Lower lobe of right lung (tissue), 2 donors: Measurements from ENCODE around the gene GPR107. TPM values are rescaled to one million over a fixed set of nuclear protein-coding genes. Genes with fewer than 3 reads are reported as not detected.

Experiments
- ATAC-seq, 2 donors: fragments of 200-7000 bp; cut with Tn5 transposase; one replicate each; pipeline ENCODE4 v1.9.1; 2020 to 2022; ENCODE audit warnings: mild to moderate bottlenecking in 2 of 2, moderate library complexity in 2 of 2
- DNase-seq: peaks from one replicate; pipeline ENCODE4 v3.0.0-alpha.2; 2020
- H3K27ac ChIP-seq: fragments of 200-600 bp; one replicate; pipeline ENCODE4 v1.8.0; 2022
- H3K27me3 ChIP-seq: fragments of 200-600 bp; one replicate; pipeline ENCODE4 v1.8.0; 2022; ENCODE audit warnings: low read depth
- H3K36me3 ChIP-seq: fragments of 200-600 bp; one replicate; pipeline ENCODE4 v1.8.0; 2022; ENCODE audit warnings: mild to moderate bottlenecking
- H3K4me1 ChIP-seq: fragments of 200-600 bp; one replicate; pipeline ENCODE4 v1.8.0; 2022
- H3K4me3 ChIP-seq: fragments of 200-600 bp; one replicate; pipeline ENCODE4 v1.8.0; 2022; ENCODE audit warnings: mild to moderate bottlenecking
- H3K9me3 ChIP-seq: fragments of 200-600 bp; one replicate; pipeline ENCODE4 v1.8.0; 2022
- CTCF ChIP-seq: fragments of 200-600 bp; IDR thresholded peaks from one replicate; pipeline ENCODE4 v1.8.0; 2022; ENCODE audit warnings: antibody characterized with exemption, mild to moderate bottlenecking
- intact Hi-C: fragments of 100-400 bp; cut with DNase I; formaldehyde crosslinking; loops from one replicate; pipeline ENCODE4 v1.11.0; 2022
- total RNA-seq: library from RNA; stranded (reverse); fragmentation: NEBNext Ultra II Directional; extraction: Animal tissue kit (Norgen Biotek cat#: 25700); gene quantifications from one replicate; pipeline ENCODE4 v1.2.1, GENCODE V29; 2021
- donor health status: DM: no; HTN: yes; CAD: no; lungs with severe emphysema.

GPR107 gene
- total RNA-seq, 1 donor from 2014 or later: 43.0 TPM

GRCh38 chr9:130026583-130027340 is 26.9 kb upstream of the GPR107 start:
- H3K4me3 ChIP-seq: no peak overlapping the region
- no peaks in the 10 kb centered on the region for H3K9me3 ChIP-seq
- DNase-seq: no peak
- no peak overlapping the region for H3K27ac ChIP-seq
- no peak for TF ChIP-seq CTCF
- ATAC-seq: peak in 1 of 2 donors; percentile 9
- peaks cover 35% of the 10 kb centered on the region for H3K4me1 ChIP-seq
- no peaks in the 10 kb centered on the region for H3K27me3 ChIP-seq
- intact Hi-C loops: no loop called here
- H3K36me3 ChIP-seq: no peaks in the 10 kb centered on the region

DNA sequence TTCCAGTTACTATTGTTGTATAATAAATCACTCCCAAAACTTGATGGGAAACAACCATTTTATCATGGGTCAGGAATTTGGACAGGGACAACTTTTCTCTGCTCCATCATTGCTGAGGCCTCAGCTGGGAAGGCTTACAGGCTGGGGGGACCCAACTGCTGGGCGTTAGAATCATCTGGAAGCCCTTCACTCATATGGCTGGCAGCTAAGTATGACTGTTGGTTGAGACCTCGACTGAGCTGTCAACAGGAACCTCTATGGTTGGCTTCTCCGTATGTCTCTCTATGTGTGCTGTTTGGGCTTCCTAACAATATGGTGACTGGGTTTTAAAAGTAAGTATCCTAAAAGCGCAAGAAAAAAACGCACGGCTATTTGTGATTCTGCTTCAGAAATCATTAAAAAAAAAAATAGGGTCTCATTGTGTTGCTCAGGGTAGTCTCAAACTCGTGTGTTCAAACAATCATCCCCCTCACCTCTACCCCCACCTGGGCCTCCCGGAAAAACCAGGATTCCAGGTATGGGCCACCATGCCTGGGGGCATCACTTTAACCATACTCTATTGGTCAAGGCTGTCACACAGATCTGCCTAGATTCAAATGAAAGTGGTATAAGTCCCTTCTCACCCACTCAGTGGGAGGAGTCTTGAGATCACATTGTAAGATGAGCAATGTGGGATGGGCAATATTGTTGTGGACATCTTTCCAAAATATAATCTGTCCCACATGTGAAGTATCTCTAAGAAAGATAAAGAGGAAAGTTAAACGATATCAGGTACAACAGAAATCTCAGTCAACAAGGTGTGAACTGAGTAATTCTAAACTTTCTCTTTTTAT is 26.0 kb upstream of the GPR107 start:
- ATAC-seq (no peak), DNase-seq (no peak)
- H3K27me3 ChIP-seq: no peaks in the 10 kb centered on the region
- TF ChIP-seq CTCF: no peak
- no peak overlapping the region for H3K27ac ChIP-seq
- H3K9me3 ChIP-seq: no peaks in the 10 kb centered on the region
- H3K4me1 ChIP-seq: peaks cover 40% of the 10 kb centered on the region
- H3K36me3 ChIP-seq: no peaks in the 10 kb centered on the region
- intact Hi-C loops: no loop called here
- H3K4me3 ChIP-seq: no peak overlapping the region

DNA sequence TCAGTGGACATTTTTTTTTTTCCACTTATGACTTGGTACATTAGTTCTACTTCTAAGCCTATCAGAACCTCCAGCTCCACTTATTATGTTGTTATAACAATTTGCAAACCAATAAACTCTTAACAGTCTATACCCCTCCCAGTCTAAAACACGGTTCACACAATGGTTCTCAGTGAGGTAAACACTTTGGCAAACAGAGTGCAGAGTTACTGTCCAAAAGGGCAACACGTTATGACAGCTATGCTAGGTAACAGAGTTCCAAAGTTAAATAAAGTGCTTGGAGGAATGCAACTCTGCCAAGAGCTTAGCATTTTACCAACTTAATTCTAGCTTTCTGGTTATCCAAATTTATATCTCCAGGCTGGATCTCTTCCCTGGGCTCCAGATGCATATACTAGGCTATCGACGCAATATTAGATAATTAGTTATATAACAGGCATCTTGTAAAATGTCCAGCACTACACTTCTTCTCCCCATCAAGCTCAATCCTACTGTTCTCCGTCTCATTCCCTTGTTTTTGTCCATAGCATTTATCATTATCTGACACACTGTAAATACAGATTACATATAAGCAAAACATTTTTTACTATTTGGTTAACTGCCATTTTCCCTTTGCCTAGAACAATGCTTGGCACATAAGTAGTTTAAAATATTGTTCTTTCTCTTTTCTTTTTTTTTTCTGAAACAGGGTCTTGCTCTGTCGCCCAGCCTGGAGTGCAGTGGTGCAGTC is 25.0 kb upstream of the GPR107 start:
- no peaks in the 10 kb centered on the region for H3K9me3 ChIP-seq
- DNase-seq (no peak), ATAC-seq (no peak)
- no peaks in the 10 kb centered on the region for H3K36me3 ChIP-seq
- intact Hi-C loops: no loop called here
- no peak overlapping the region for H3K27ac ChIP-seq
- peaks cover 38% of the 10 kb centered on the region for H3K4me1 ChIP-seq
- no peaks in the 10 kb centered on the region for H3K27me3 ChIP-seq
- no peak for TF ChIP-seq CTCF
- no peak overlapping the region for H3K4me3 ChIP-seq

DNA sequence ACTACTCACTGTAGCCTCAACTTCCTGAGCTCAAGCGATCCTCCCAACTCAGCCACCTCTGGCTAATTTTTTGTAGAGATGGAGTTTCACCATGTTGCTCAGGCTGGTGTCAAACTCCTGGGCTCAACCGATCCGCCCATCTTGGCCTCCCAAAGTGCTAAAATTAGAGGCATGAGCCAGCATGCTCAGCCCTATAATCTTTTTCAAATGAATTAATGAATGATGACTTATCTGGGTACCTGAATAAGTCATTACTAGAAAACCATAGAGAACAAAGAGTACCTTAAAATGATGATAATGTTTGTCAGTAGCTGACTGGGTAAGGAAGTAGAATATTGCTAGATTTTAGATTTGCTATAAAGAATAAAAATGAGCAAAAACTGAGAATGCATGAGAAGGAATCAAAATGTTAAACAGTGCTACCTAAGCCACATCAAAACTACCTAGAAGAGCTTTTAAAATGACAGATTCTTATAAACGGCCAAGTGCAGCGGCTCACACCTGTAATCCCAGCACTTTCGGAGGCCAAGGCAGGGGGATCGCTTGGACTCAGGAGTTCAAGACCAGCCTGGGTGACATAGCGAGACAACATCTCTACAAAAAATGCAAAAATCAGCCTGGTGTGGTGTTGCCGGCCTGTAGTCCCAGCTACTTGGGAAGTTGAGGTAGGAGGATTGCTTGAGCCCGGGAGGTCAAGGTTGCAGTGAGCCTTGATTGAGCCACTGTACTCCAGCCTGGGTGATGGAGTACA is 24.3 kb upstream of the GPR107 start:
- intact Hi-C loops: no loop called here
- peaks cover 38% of the 10 kb centered on the region for H3K4me1 ChIP-seq
- no peaks in the 10 kb centered on the region for H3K27me3 ChIP-seq
- H3K27ac ChIP-seq: no peak overlapping the region
- no peak for DNase-seq
- H3K9me3 ChIP-seq: no peaks in the 10 kb centered on the region
- H3K4me3 ChIP-seq: no peak overlapping the region
- no peak for TF ChIP-seq CTCF
- no peaks in the 10 kb centered on the region for H3K36me3 ChIP-seq
- ATAC-seq: no peak

- peaks cover 38% of the 10 kb centered on the region for H3K4me1 ChIP-seq
Observed at GRCh38 chr9:130030651-130031127, 23.0 kb upstream of the GPR107 start.

More at GRCh38 chr9:130030651-130031127, 23.0 kb upstream of the GPR107 start:
- Histone ChIP-seq H3K4me3 (no peak overlapping the region), H3K27me3 (no peaks in the 10 kb centered on the region), H3K27ac (no peak overlapping the region), H3K9me3 (no peaks in the 10 kb centered on the region), H3K36me3 (no peaks in the 10 kb centered on the region)
- no peak for TF ChIP-seq CTCF
- DNase-seq (no peak), ATAC-seq (no peak)
- intact Hi-C loops: no loop called here
